ENCODE results near the gene CHRND.

- no peak for TF ChIP-seq POLR2A (IDR thresholded peaks at IDR 0.05)
- TF ChIP-seq CTCF (IDR thresholded peaks at IDR 0.05 in 4 of 5, conservative IDR thresholded peaks at IDR 0.05 in 1 of 5) = no peak
These were observed 14.6 kb downstream of the CHRND start for GRCh38 chr2:232540441-232541041.
